ENCODE measurements around the gene LAMB4. TPM values are rescaled to one million over a fixed set of nuclear protein-coding genes. Genes with fewer than 3 reads are reported as not detected.

LAMB4 gene
- polyA plus RNA-seq, 4 donors: 0.12 to 3.5 (median 0.51) TPM

DNA sequence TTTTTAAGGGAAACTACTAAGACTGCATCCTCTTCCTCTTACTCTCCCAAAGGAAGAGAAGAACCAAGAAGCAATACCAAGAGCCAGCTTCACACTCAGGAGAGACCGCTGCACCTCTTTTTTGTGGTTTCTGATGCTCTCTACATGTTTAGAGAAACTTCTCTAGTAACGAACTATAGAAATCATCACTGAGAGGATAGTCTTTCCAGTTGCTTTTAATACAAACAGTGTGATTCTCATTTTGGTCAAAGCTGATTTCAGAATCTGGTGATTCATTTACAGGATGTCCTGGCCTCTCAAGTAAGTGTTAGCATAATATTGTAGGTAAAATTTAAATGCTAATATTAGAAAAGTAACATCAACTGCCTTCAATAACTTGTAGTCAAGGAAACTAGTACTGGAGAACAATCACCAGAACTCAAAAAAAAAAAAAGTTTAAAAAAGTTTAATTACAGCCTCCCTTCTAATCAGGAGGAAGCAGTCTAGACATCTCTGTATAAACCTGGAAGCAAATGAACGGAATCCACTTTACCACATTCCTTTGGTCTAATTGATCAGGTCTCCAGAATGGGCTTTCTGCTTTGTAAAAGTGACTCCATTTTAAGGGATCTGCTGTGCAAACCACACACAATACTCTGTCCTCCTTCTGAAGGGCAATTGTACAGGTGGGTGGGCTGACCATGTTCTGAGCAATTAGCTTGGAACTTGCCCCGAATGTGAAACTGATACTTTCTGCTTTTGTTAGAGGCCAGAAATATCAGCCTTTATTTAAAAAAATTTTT lies 130.2 kb downstream of the LAMB4 start:
- FAIRE-seq (no peak), DNase-seq (no peak)
- Histone ChIP-seq H3K9me3 (ENCODE audit: control insufficient read depth in 2 of 2, insufficient read depth in 1 of 2, low read depth in 1 of 2, low read length in 1 of 2) (no peaks in the 10 kb centered on the region), H3K27ac (ENCODE audit: low read depth in 1 of 3, low read length in 2 of 3) (peak overlapping the region in 1 of 3 donors; percentile 85), H3K4me1 (ENCODE audit: control insufficient read depth in 3 of 3, insufficient read depth in 2 of 3, low read depth in 1 of 3, low read length in 2 of 3) (peaks cover 8 to 53% (median 27%) of the 10 kb centered on the region in 3 donors), H3K4me3 (ENCODE audit: low read depth in 1 of 3, low read length in 3 of 3) (no peak overlapping the region), H3K27me3 (ENCODE audit: control insufficient read depth in 3 of 3, insufficient read depth in 3 of 3, low read length in 3 of 3) (no peaks in the 10 kb centered on the region), H3K36me3 (ENCODE audit: control insufficient read depth in 3 of 3, insufficient read depth in 2 of 3, low read depth in 1 of 3, low read length in 3 of 3) (peaks cover 0 to 19% (median 5%) of the 10 kb centered on the region in 3 donors)
- WGBS, 3 donors: 56 to 70% (median 64%) methylated on average over 4 of the region's 4 CpGs

DNA sequence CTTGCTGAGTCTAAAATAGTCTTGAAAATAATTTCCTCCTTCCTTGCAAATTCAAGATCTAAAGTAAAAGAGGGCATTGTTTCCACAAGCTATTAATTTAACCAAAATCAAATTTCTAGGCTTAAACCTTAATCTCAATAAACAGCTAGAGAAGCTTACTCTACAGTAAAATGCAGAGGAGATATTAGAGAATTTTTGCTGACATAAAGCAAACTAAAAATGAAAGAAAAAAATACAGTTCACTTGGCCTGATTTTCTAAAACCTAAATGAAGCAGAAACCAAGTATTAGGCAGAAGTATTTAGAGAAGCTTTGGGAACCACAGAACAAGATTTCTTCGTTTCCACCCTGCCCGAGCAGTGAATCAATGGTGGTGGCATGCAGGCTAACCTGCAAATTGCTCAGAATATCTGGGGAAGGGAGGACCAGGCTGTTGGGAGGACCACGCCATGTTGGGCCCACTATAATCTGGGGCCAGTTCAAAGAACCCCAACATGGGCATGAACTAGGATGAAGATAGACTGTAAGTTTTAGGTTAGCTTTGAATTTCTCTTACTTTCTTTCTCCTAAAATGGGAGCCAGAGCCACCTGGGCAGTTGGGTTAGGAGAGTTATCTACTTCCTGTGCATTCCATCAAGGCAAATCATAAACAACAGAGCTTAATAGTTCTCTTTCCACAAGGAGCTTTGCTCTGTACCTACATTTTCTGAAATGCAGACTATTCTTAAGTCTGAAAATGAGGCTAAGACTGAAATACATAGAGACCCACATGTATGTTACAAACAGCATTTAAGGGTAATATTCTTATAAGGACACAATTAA lies 131.3 kb downstream of the LAMB4 start:
- no peak for FAIRE-seq
- Histone ChIP-seq H3K4me1 (ENCODE audit: control insufficient read depth in 3 of 3, insufficient read depth in 2 of 3, low read depth in 1 of 3, low read length in 2 of 3) (peaks cover 5 to 53% (median 23%) of the 10 kb centered on the region in 3 donors), H3K27ac (ENCODE audit: low read depth in 1 of 3, low read length in 2 of 3) (peak overlapping the region in 1 of 3 donors; percentile 62), H3K27me3 (ENCODE audit: control insufficient read depth in 3 of 3, insufficient read depth in 3 of 3, low read length in 3 of 3) (no peaks in the 10 kb centered on the region), H3K9me3 (ENCODE audit: control insufficient read depth in 2 of 2, insufficient read depth in 1 of 2, low read depth in 1 of 2, low read length in 1 of 2) (no peaks in the 10 kb centered on the region), H3K4me3 (ENCODE audit: low read depth in 1 of 3, low read length in 3 of 3) (no peak overlapping the region), H3K36me3 (ENCODE audit: control insufficient read depth in 3 of 3, insufficient read depth in 2 of 3, low read depth in 1 of 3, low read length in 3 of 3) (peaks cover 0 to 19% (median 5%) of the 10 kb centered on the region in 3 donors)
- DNase-seq: no peak
- WGBS, 3 donors: 81 to 88% (median 86%) methylated on average over 3 of the region's 3 CpGs

DNA sequence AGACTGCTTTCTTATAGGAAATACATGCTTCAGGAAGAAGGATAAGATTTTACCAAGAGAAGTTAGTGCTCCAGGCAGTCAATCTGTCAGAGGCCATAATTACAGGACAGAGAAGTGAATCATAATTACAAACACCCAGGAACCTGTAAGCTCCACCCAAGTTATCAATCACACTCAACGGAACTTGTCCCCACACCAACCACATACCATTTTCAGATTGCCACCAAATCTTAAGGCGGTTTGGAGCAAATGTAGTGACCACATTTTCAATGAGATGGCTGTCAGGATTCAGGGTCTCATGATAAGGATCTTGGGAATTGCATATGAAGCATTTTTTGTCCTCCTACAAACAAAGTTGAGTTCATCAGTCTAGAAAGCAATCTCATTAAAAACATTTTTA lies 132.0 kb downstream of the LAMB4 start:
- Histone ChIP-seq H3K4me1 (ENCODE audit: control insufficient read depth in 3 of 3, insufficient read depth in 2 of 3, low read depth in 1 of 3, low read length in 2 of 3) (peaks cover 8 to 59% (median 20%) of the 10 kb centered on the region in 3 donors), H3K9me3 (ENCODE audit: control insufficient read depth in 2 of 2, insufficient read depth in 1 of 2, low read depth in 1 of 2, low read length in 1 of 2) (no peaks in the 10 kb centered on the region), H3K4me3 (ENCODE audit: low read depth in 1 of 3, low read length in 3 of 3) (no peak overlapping the region), H3K36me3 (ENCODE audit: control insufficient read depth in 3 of 3, insufficient read depth in 2 of 3, low read depth in 1 of 3, low read length in 3 of 3) (peaks cover 0 to 24% (median 5%) of the 10 kb centered on the region in 3 donors), H3K27ac (ENCODE audit: low read depth in 1 of 3, low read length in 2 of 3) (peak overlapping the region in 1 of 3 donors; percentile 68), H3K27me3 (ENCODE audit: control insufficient read depth in 3 of 3, insufficient read depth in 3 of 3, low read length in 3 of 3) (peaks cover 0 to 2% (median 0%) of the 10 kb centered on the region in 3 donors)
- 13 to 47% (median 39%) methylated on average over 2 of the region's 2 CpGs for WGBS, 3 donors
- peak in 1 of 2 donors; percentile 78 for DNase-seq
- FAIRE-seq: no peak

DNA sequence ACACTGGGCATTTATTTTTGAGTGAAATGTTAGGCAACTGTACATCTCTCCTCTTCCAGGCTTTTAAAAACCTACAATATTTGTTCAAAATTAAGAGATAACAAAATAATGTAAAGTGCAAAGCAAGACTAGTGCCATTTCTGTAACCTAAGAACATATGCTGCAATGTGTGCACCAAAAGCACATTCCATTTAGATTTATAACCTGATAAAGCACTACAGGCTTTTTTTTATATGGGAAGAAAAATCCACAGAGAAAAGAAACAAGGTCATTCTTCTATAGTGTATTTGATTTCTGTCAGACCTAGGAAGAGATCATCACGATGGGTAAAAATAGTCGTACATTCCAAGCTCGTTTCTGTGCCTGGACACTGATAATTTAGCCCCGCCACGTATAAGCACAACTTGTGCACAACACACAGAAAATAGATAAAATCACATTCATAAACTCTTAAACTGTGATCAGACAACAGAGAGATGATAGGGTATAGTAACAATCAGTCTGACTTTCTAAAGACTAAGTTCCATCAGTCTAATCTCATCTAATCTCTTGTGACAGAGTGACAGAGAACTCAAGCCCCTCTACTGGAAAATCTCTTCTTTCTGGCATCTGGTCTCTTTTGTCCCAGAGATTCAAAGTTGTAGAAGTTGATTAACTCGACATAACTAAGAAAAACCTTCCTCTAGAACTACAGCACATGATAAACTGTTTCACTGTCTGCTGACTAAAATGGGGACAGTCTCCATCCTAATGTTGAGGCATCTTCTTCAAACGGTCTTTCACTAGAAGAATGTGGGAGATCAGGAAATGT lies 133.9 kb downstream of the LAMB4 start:
- WGBS, 3 donors: 32 to 51% (median 41%) methylated on average over 7 of the region's 7 CpGs
- Histone ChIP-seq H3K36me3 (ENCODE audit: control insufficient read depth in 3 of 3, insufficient read depth in 2 of 3, low read depth in 1 of 3, low read length in 3 of 3) (peaks cover 0 to 34% (median 8%) of the 10 kb centered on the region in 3 donors), H3K9me3 (ENCODE audit: control insufficient read depth in 2 of 2, insufficient read depth in 1 of 2, low read depth in 1 of 2, low read length in 1 of 2) (no peaks in the 10 kb centered on the region), H3K27me3 (ENCODE audit: control insufficient read depth in 3 of 3, insufficient read depth in 3 of 3, low read length in 3 of 3) (peaks cover 0 to 2% (median 0%) of the 10 kb centered on the region in 3 donors), H3K4me3 (ENCODE audit: low read depth in 1 of 3, low read length in 3 of 3) (no peak overlapping the region), H3K27ac (ENCODE audit: low read depth in 1 of 3, low read length in 2 of 3) (peak overlapping the region in 1 of 3 donors; percentile 61), H3K4me1 (ENCODE audit: control insufficient read depth in 3 of 3, insufficient read depth in 2 of 3, low read depth in 1 of 3, low read length in 2 of 3) (peaks cover 8 to 59% (median 20%) of the 10 kb centered on the region in 3 donors)
- FAIRE-seq: no peak
- no peak for DNase-seq

DNA sequence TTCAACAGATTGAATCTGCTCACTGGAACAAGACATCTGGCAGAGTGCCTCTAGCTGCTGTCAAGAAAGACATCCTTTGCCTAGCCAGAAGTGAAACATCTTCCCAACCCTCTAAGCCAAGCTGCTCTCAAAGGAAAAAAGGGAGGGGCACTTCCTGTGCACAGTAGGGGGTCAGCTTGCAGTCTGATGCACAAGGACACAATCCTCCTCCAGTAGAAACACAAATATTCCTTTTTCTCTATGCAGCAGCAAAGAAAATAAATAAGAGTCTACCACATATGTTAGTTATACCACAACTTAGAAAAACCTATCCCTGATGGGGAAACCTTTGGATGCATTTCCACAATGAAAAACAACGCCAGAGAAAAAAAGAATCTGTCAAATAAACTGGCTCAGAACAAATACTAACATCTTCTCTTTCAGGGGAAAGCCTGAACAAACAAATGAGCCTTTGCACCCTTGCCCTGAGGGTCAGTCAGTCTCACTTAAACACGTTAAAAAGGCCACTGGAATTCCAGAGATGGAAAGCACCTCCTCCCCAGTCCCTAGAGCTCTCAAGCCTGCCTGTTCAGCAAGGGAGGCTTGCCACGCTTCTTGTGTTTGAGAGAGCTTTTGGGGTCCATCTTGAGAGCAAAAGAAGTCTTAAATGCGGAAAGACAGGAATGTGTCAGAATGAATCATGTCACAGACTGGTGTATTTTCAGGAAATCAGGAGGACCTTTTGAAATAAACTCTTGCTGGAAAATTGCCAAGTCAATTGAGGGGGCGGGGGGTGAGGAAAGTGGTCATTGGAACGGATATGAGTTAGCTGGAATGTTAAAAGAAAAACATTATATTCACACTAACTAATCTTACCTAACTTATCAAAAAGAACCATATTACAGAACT lies 134.7 kb downstream of the LAMB4 start:
- Histone ChIP-seq H3K9me3 (ENCODE audit: control insufficient read depth in 2 of 2, insufficient read depth in 1 of 2, low read depth in 1 of 2, low read length in 1 of 2) (no peaks in the 10 kb centered on the region), H3K4me1 (ENCODE audit: control insufficient read depth in 3 of 3, insufficient read depth in 2 of 3, low read depth in 1 of 3, low read length in 2 of 3) (peaks cover 8 to 52% (median 15%) of the 10 kb centered on the region in 3 donors), H3K27ac (ENCODE audit: low read depth in 1 of 3, low read length in 2 of 3) (peak overlapping the region in 2 of 3 donors; percentile 46 to 70), H3K27me3 (ENCODE audit: control insufficient read depth in 3 of 3, insufficient read depth in 3 of 3, low read length in 3 of 3) (peaks cover 0 to 2% (median 0%) of the 10 kb centered on the region in 3 donors), H3K36me3 (ENCODE audit: control insufficient read depth in 3 of 3, insufficient read depth in 2 of 3, low read depth in 1 of 3, low read length in 3 of 3) (peaks cover 0 to 29% (median 8%) of the 10 kb centered on the region in 3 donors), H3K4me3 (ENCODE audit: low read depth in 1 of 3, low read length in 3 of 3) (no peak overlapping the region)
- DNase-seq (peak in 1 of 2 donors; percentile 52), FAIRE-seq (no peak)
- WGBS, 3 donors: 25 to 29% (median 26%) methylated on average over 6 of the region's 6 CpGs

DNA sequence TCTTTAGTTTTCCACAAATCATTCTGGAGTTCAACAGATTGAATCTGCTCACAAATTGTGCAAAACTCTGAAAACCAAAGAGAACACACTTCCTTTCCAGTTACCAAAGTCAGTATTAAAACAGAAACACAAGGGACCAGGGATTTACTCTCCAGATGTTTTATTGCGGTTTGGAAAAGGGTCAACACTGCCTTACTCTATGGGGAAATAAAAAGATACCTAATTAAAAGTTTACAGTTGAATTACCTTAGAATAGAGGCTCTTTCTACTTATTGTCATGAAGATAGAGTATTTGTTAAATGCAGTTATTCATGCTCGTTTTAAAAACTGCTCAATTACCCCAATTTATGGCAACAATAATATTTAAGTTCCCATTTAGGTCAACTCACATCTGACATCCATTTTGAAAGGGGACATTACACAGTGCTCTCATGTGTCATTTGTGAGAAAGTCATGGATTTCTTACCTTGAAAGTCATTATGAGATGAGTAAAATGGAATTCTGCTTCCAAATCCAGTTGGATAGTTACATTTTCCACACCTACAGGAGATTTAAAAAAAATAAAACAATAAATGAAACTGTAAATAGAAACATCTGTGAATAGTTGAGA lies 135.6 kb downstream of the LAMB4 start:
- FAIRE-seq (no peak), DNase-seq (no peak)
- H3K9me3 ChIP-seq (ENCODE audit: control insufficient read depth in 2 of 2, insufficient read depth in 1 of 2, low read depth in 1 of 2, low read length in 1 of 2): no peaks in the 10 kb centered on the region
- peaks cover 0 to 34% (median 8%) of the 10 kb centered on the region in 3 donors for H3K36me3 ChIP-seq (ENCODE audit: control insufficient read depth in 3 of 3, insufficient read depth in 2 of 3, low read depth in 1 of 3, low read length in 3 of 3)
- no peak overlapping the region for H3K4me3 ChIP-seq (ENCODE audit: low read depth in 1 of 3, low read length in 3 of 3)
- H3K27me3 ChIP-seq (ENCODE audit: control insufficient read depth in 3 of 3, insufficient read depth in 3 of 3, low read length in 3 of 3): peaks cover 0 to 2% (median 0%) of the 10 kb centered on the region in 3 donors
- 15 to 35% (median 23%) methylated on average over 2 of the region's 2 CpGs for WGBS, 3 donors
- peak overlapping the region in 1 of 3 donors; percentile 70 for H3K27ac ChIP-seq (ENCODE audit: low read depth in 1 of 3, low read length in 2 of 3)
- H3K4me1 ChIP-seq (ENCODE audit: control insufficient read depth in 3 of 3, insufficient read depth in 2 of 3, low read depth in 1 of 3, low read length in 2 of 3): peaks cover 8 to 48% (median 13%) of the 10 kb centered on the region in 3 donors

DNA sequence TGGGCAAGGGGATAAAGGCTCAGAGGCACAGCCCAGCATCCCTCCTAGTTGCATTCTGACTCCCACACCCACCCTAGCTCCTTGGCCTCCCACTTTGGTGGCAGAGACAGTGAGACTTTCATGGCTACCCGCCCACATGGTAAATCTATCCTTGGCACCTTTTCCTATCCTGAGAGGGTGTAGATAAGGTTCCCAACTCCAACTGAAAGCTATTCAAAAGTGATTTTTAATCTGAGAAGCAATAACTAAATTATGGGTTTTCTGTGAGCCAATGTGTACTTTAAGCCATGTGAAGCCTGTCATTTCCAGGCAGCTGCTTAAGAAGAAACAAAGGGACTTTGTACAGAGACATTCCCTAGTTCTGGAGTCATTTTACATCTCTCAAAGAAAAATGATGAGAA lies 136.3 kb downstream of the LAMB4 start:
- peaks cover 7 to 46% (median 13%) of the 10 kb centered on the region in 3 donors for H3K4me1 ChIP-seq (ENCODE audit: control insufficient read depth in 3 of 3, insufficient read depth in 2 of 3, low read depth in 1 of 3, low read length in 2 of 3)
- DNase-seq (peak; percentile 74 to 78), FAIRE-seq (no peak)
- H3K36me3 ChIP-seq (ENCODE audit: control insufficient read depth in 3 of 3, insufficient read depth in 2 of 3, low read depth in 1 of 3, low read length in 3 of 3): peaks cover 0 to 34% (median 8%) of the 10 kb centered on the region in 3 donors
- no peak overlapping the region for H3K4me3 ChIP-seq (ENCODE audit: low read depth in 1 of 3, low read length in 3 of 3)
- peaks cover 0 to 2% (median 0%) of the 10 kb centered on the region in 3 donors for H3K27me3 ChIP-seq (ENCODE audit: control insufficient read depth in 3 of 3, insufficient read depth in 3 of 3, low read length in 3 of 3)
- peak overlapping the region in 2 of 3 donors; percentile 55 to 70 for H3K27ac ChIP-seq (ENCODE audit: low read depth in 1 of 3, low read length in 2 of 3)
- WGBS, 3 donors: 8 to 38% (median 19%) methylated on average over 1 of the region's 1 CpG
- no peaks in the 10 kb centered on the region for H3K9me3 ChIP-seq (ENCODE audit: control insufficient read depth in 2 of 2, insufficient read depth in 1 of 2, low read depth in 1 of 2, low read length in 1 of 2)

Measured in small intestine (tissue), 7 donors.